HEK293 (cell line): ENCODE results near the gene TRAPPC12.
"Not testable (repeated sequence)": the region's sequence is repeated elsewhere in the genome, so short reads cannot be mapped to it uniquely, and the experiment has no call there.

Experiments used
- CTCF ChIA-PET: fragments of 350-600 bp; formaldehyde crosslinking; extraction: SDS; loops from one replicate; lab custom pipeline; 2021; ENCODE audit warnings: antibody characterized with exemption; lab: Yijun Ruan, JAX
- POLR2A ChIA-PET: fragments of 300-600 bp; formaldehyde crosslinking; extraction: SDS; loops from one replicate; lab custom pipeline; 2020; ENCODE audit warnings: antibody characterized with exemption, inconsistent platforms; lab: Yijun Ruan, JAX
- H3K27ac ChIP-seq: fragments of 200-500 bp; sonication (Bioruptor generic); 2 replicates; pipeline ENCODE4 v1.5.1; 2014; ENCODE audit warnings: low read depth, low read length, control low read depth, inconsistent platforms; ENCODE audit errors: extremely low read depth
- H3K36me3 ChIP-seq, 2 experiments: fragments of 200-500 bp in 1 of 2; sonication (Bioruptor generic) in 1 of 2; 1 replicate in 1 of 2; 2 replicates in 1 of 2; pipeline ENCODE4 v1.5.1; 2014 to 2017; ENCODE audit warnings: inconsistent platforms in 2 of 2, low read length in 2 of 2; ENCODE audit not compliant: control insufficient read depth in 2 of 2, insufficient read depth in 1 of 2
- H3K4me1 ChIP-seq: fragments of 200-500 bp; sonication (Bioruptor generic); 2 replicates; pipeline ENCODE4 v1.5.1; 2014; ENCODE audit warnings: mild to moderate bottlenecking, low read length, inconsistent platforms; ENCODE audit not compliant: control insufficient read depth, insufficient read depth
- H3K4me3 ChIP-seq: 2 replicates; pipeline ENCODE4 v1.5.1; 2011; ENCODE audit warnings: low read depth, mild to moderate bottlenecking, control low read depth, low read length, moderate library complexity
- H3K9me3 ChIP-seq: fragments of 200-500 bp; sonication (Bioruptor generic); 2 replicates; pipeline ENCODE4 v1.5.1; 2014; ENCODE audit warnings: low read depth, low read length, inconsistent platforms; ENCODE audit not compliant: control insufficient read depth, insufficient read depth
- BCL11A ChIP-seq: fragments of 450-650 bp; formaldehyde crosslinking; IDR thresholded peaks from 2 replicates; pipeline ENCODE4 v1.5.1; 2016; ENCODE audit warnings: low read depth, missing biosample characterization, missing genetic modification characterization
- IKZF3 ChIP-seq: fragments of 450-650 bp; IDR thresholded peaks from 2 replicates; pipeline ENCODE4 v1.5.0; 2018; ENCODE audit warnings: missing biosample characterization, mild to moderate bottlenecking, missing genetic modification characterization, moderate library complexity
- KLF7 ChIP-seq: fragments of 450-650 bp; formaldehyde crosslinking; IDR thresholded peaks from 2 replicates; pipeline ENCODE4 v1.5.1; 2016; ENCODE audit warnings: missing biosample characterization, missing genetic modification characterization, borderline replicate concordance
- KLF8 ChIP-seq: fragments of 450-650 bp; formaldehyde crosslinking; IDR thresholded peaks from 2 replicates; pipeline ENCODE4 v1.5.1; 2016; ENCODE audit warnings: missing biosample characterization, missing genetic modification characterization
- SETDB1 ChIP-seq: IDR thresholded peaks from one replicate; pipeline ENCODE4 v1.6.1; 2017; ENCODE audit warnings: mild to moderate bottlenecking, low read length, moderate library complexity, mixed read lengths; ENCODE audit not compliant: insufficient read length
- SP2 ChIP-seq: fragments of 450-650 bp; formaldehyde crosslinking; IDR thresholded peaks from 2 replicates; pipeline ENCODE4 v1.5.1; 2016; ENCODE audit warnings: missing biosample characterization, missing genetic modification characterization
- SP7 ChIP-seq: fragments of 450-650 bp; formaldehyde crosslinking; IDR thresholded peaks from 2 replicates; pipeline ENCODE4 v1.5.1; 2016; ENCODE audit warnings: missing biosample characterization, missing genetic modification characterization
- WT1 ChIP-seq: fragments of 450-650 bp; formaldehyde crosslinking; IDR thresholded peaks from 2 replicates; pipeline ENCODE4 v1.5.1; 2016; ENCODE audit warnings: missing biosample characterization, missing genetic modification characterization
- ZBTB48 ChIP-seq: fragments of 450-650 bp; formaldehyde crosslinking; IDR thresholded peaks from 2 replicates; pipeline ENCODE4 v1.5.1; 2016; ENCODE audit warnings: missing biosample characterization, missing genetic modification characterization
- ZFHX2 ChIP-seq: fragments of 450-650 bp; formaldehyde crosslinking; conservative IDR thresholded peaks from 2 replicates; pipeline ENCODE4 v1.5.1; 2016; ENCODE audit warnings: missing biosample characterization, missing genetic modification characterization
- ZFP69B ChIP-seq: fragments of 450-650 bp; formaldehyde crosslinking; IDR thresholded peaks from 2 replicates; pipeline ENCODE4 v1.5.1; 2016; ENCODE audit warnings: missing biosample characterization, missing genetic modification characterization
- ZNF155 ChIP-seq: fragments of 450-650 bp; formaldehyde crosslinking; IDR thresholded peaks from 2 replicates; pipeline ENCODE4 v1.5.1; 2016; ENCODE audit warnings: missing biosample characterization, missing genetic modification characterization
- ZNF175 ChIP-seq: fragments of 450-650 bp; formaldehyde crosslinking; IDR thresholded peaks from 2 replicates; pipeline ENCODE4 v1.5.1; 2016; ENCODE audit warnings: missing biosample characterization, missing genetic modification characterization
- ZNF184 ChIP-seq: fragments of 450-650 bp; IDR thresholded peaks from 2 replicates; pipeline ENCODE4 v1.5.1; 2018; ENCODE audit warnings: missing biosample characterization, mild to moderate bottlenecking, missing genetic modification characterization
- ZNF202 ChIP-seq: fragments of 450-650 bp; formaldehyde crosslinking; IDR thresholded peaks from 2 replicates; pipeline ENCODE4 v1.5.1; 2016; ENCODE audit warnings: missing biosample characterization, missing genetic modification characterization, borderline replicate concordance
- ZNF211 ChIP-seq: fragments of 450-650 bp; formaldehyde crosslinking; IDR thresholded peaks from 2 replicates; pipeline ENCODE4 v1.5.1; 2016; ENCODE audit warnings: low read depth, missing biosample characterization, missing genetic modification characterization
- ZNF221 ChIP-seq: fragments of 450-650 bp; formaldehyde crosslinking; IDR thresholded peaks from 2 replicates; pipeline ENCODE4 v1.5.1; 2017; ENCODE audit warnings: missing biosample characterization, missing genetic modification characterization, borderline replicate concordance
- ZNF473 ChIP-seq: fragments of 450-650 bp; formaldehyde crosslinking; IDR thresholded peaks from 2 replicates; pipeline ENCODE4 v1.5.1; 2017; ENCODE audit warnings: missing biosample characterization, missing genetic modification characterization
- ZNF658 ChIP-seq: fragments of 450-650 bp; formaldehyde crosslinking; IDR thresholded peaks from 2 replicates; pipeline ENCODE4; 2016; ENCODE audit warnings: missing biosample characterization, missing genetic modification characterization
- ZNF747 ChIP-seq: fragments of 450-650 bp; formaldehyde crosslinking; IDR thresholded peaks from 2 replicates; pipeline ENCODE4 v1.5.1; 2016; ENCODE audit warnings: missing biosample characterization, missing genetic modification characterization
- TF ChIP-seq, protein P1 (sequence below): fragments of 450-650 bp; formaldehyde crosslinking; IDR thresholded peaks from 2 replicates; pipeline ENCODE4 v1.5.1; 2016; ENCODE audit warnings: missing biosample characterization, missing genetic modification characterization
- TF ChIP-seq, protein P2 (sequence below): fragments of 450-650 bp; formaldehyde crosslinking; IDR thresholded peaks from 2 replicates; pipeline ENCODE4 v1.5.1; 2017; ENCODE audit warnings: missing biosample characterization, missing genetic modification characterization
- TF ChIP-seq, protein P3 (sequence below): fragments of 450-650 bp; formaldehyde crosslinking; IDR thresholded peaks from 2 replicates; pipeline ENCODE4 v1.5.1; 2017; ENCODE audit warnings: missing biosample characterization, mild to moderate bottlenecking, missing genetic modification characterization, moderate library complexity

The TRAPPC12 gene

DNA sequence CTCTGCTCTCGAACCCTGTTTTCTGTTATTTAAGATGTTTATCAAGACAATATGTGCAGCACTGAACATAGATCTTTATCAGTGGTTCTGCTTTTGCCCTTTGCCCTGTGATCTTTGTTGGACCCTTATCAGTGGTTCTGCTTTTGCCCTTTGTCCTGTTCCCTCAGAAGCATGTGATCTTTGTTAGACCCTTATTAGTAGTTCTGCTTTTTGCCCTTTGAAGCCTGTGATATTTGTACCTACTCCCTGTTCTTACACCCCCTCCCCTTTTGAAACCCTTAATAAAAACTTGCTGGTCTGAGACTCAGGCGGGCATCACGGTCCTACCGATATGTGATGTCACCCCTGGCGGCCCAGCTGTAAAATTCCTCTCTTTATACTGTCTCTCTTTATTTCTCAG, 135.9 kb downstream of the TRAPPC12 start:
- CTCF ChIA-PET, H3K27ac ChIP-seq, H3K9me3 ChIP-seq, H3K4me3 ChIP-seq, H3K4me1 ChIP-seq, POLR2A ChIA-PET: not testable (repeated sequence)
- peaks cover 0 to 46% of the 10 kb centered on the region in 2 experiments; a peak in 1 of 3 replicates for H3K36me3 ChIP-seq
- peak; percentile 27 for TF ChIP-seq SETDB1

DNA sequence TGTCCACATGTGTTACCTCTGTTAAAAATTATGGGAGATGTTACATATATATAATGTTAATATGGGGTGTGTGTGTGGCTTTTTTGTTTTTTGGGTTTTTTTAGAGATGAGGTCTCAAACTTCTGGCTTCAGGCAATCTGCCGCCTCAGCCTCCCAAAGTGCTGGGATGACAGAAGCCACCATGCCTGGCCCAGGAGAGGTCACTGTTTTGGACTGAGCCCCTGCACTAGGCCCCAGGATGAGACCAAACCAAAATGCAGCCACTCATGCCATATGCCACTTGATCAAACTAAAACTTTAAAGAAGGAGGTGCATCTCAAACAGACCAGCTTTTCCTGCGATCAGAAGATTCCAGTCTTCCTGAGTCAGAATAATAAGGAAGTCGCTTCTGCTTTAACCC, 137.3 kb downstream of the TRAPPC12 start:
- no peak overlapping the region for H3K4me3 ChIP-seq
- H3K27ac ChIP-seq = no peak overlapping the region
- TF ChIP-seq ZNF202 = no peak
- CTCF ChIA-PET = interaction anchor here (0.8 kb wide), 1 partner anchor 96 kb away, joined by 3 read pairs; no protein-coding TSS in a partner anchor
- no peaks in the 10 kb centered on the region for H3K9me3 ChIP-seq
- POLR2A ChIA-PET = interaction anchor here (0.7 to 1.7 kb wide), 2 partner anchors 41 to 125 kb away, joined by 4 to 8 read pairs; partner anchors contain the start of gene RNASEH1
- H3K36me3 ChIP-seq = peaks cover 0 to 32% of the 10 kb centered on the region in 2 experiments; a peak in 1 of 3 replicates
- H3K4me1 ChIP-seq = 0 out of 2 replicates have a peak, but pooled peaks cover 5% of the 10 kb centered on the region

DNA sequence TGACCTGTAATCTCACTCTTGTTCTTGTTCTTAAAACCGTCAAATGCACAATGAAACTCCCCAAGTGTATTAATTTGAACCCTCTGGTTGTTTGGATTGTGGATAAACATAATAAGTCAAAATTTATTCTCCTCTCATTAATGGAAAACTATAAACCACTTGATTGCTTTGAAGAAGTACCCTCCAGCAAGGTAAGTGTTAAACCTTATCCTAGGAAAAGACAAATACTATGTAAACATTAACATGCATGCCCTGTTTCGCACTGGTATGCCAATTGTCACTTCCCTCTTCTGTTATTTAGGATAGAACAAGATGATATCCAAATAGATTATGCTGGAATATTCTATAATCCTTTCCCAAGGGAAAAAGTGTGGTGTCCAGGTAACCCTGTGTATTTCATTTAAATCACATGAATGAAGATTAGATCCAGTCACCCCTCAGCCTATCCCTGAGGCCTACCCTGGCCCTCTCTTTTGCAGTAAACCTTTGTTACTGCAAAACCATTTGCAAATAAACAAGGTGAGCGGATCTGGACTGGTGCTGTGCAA, 138.5 kb downstream of the TRAPPC12 start:
- TF ChIP-seq KLF7 (no peak), IKZF3 (tag by site-specific recombination) (peak; percentile 61)
- peak overlapping the region; percentile 92 for H3K27ac ChIP-seq
- H3K36me3 ChIP-seq = peaks cover 0 to 20% of the 10 kb centered on the region in 2 experiments; a peak in 1 of 3 replicates
- ChIA-PET POLR2A (interaction anchor here (1.0 to 2.6 kb wide), 8 partner anchors 14 to 140 kb away, joined by 3 to 19 read pairs (median 6); partner anchors contain the start of genes EIPR1, RNASEH1, RPS7 and TRAPPC12), CTCF (interaction anchor here (0.6 kb wide), 1 partner anchor 132 kb away, joined by 4 read pairs; no protein-coding TSS in a partner anchor)
- H3K4me3 ChIP-seq = peak overlapping the region; percentile 91
- H3K4me1 ChIP-seq = 0 out of 2 replicates have a peak, but pooled peaks cover 5% of the 10 kb centered on the region
- H3K9me3 ChIP-seq = no peaks in the 10 kb centered on the region

DNA sequence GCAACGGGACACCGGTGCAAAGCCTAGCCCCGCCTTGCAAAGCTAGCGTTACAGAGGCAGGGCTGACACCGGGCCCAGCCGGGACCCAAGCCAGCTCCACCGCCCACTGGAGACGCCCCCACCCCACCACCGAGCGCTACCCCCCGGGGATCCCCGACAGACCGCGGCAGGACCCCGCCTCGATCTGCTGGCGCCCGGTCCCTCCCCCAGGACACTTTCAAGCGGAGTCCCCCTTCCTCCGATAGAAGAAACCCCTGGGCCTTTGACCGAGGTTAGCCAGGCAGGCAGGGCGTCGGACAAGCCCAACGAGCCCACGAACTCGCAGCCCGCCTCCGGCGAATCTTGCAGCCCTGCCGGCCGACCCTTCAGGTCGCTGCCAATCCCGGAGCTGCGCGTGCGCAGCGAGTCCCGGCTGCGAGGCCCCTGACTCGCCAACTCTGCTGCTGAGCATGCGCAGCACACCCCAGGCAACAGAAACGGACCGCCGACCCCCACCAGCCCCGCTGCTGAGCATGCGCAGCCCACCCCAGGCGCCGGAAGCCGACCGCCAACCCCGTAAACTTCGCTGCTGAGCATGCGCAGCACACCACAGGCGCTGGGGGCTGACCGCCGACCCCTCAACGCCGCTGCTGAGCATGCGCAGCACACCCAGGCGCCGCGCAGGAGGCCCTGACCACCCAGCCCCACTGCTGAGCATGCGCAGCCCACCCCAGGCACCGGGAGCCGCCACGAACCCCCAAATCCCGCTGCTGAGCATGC, 139.2 kb downstream of the TRAPPC12 start:
- POLR2A ChIA-PET = interaction anchor here (0.6 to 2.6 kb wide), 11 partner anchors 13 to 141 kb away, joined by 3 to 19 read pairs (median 4); partner anchors contain the start of genes EIPR1, RNASEH1, RPS7 and TRAPPC12
- no peaks in the 10 kb centered on the region for H3K9me3 ChIP-seq
- peaks cover 0 to 14% of the 10 kb centered on the region in 2 experiments; a peak in 1 of 3 replicates for H3K36me3 ChIP-seq
- peak overlapping the region; percentile 92 for H3K27ac ChIP-seq
- H3K4me1 ChIP-seq = 0 out of 2 replicates have a peak, but pooled peaks cover 5% of the 10 kb centered on the region
- CTCF ChIA-PET = no interaction called here
- peak overlapping the region; percentile 91 for H3K4me3 ChIP-seq
- TF ChIP-seq ZNF175 = no peak
- TF ChIP-seq, protein P1, sequence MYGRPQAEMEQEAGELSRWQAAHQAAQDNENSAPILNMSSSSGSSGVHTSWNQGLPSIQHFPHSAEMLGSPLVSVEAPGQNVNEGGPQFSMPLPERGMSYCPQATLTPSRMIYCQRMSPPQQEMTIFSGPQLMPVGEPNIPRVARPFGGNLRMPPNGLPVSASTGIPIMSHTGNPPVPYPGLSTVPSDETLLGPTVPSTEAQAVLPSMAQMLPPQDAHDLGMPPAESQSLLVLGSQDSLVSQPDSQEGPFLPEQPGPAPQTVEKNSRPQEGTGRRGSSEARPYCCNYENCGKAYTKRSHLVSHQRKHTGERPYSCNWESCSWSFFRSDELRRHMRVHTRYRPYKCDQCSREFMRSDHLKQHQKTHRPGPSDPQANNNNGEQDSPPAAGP (tag by site-specific recombination) = no peak
- TF ChIP-seq ZFP69B (tag by site-specific recombination) = no peak
- no peak for TF ChIP-seq BCL11A (tag by site-specific recombination)
- TF ChIP-seq ZNF184 (tag by site-specific recombination) = no peak
- TF ChIP-seq ZNF473 (tag by site-specific recombination) = no peak
- no peak for TF ChIP-seq SETDB1
- TF ChIP-seq KLF8 (tag by site-specific recombination) = peak; percentile 28; the same call in 1 of the 2 replicates
- TF ChIP-seq ZNF211 = no peak
- no peak for TF ChIP-seq ZNF658 (tag by site-specific recombination)
- TF ChIP-seq ZBTB48 = 0 out of 2 replicates have a peak, but pooled peaks have one; percentile 30
- TF ChIP-seq KLF7 = no peak
- TF ChIP-seq ZNF155 (tag by site-specific recombination) = no peak
- no peak for TF ChIP-seq WT1 (tag by site-specific recombination)
- peak; percentile 29 for TF ChIP-seq SP7
- TF ChIP-seq, protein P2, sequence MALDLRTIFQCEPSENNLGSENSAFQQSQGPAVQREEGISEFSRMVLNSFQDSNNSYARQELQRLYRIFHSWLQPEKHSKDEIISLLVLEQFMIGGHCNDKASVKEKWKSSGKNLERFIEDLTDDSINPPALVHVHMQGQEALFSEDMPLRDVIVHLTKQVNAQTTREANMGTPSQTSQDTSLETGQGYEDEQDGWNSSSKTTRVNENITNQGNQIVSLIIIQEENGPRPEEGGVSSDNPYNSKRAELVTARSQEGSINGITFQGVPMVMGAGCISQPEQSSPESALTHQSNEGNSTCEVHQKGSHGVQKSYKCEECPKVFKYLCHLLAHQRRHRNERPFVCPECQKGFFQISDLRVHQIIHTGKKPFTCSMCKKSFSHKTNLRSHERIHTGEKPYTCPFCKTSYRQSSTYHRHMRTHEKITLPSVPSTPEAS (tag by site-specific recombination) = no peak
- TF ChIP-seq, protein P3, sequence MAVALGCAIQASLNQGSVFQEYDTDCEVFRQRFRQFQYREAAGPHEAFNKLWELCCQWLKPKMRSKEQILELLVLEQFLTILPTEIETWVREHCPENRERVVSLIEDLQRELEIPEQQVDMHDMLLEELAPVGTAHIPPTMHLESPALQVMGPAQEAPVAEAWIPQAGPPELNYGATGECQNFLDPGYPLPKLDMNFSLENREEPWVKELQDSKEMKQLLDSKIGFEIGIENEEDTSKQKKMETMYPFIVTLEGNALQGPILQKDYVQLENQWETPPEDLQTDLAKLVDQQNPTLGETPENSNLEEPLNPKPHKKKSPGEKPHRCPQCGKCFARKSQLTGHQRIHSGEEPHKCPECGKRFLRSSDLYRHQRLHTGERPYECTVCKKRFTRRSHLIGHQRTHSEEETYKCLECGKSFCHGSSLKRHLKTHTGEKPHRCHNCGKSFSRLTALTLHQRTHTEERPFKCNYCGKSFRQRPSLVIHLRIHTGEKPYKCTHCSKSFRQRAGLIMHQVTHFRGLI = peak; percentile 97
- no peak for TF ChIP-seq ZNF221 (tag by site-specific recombination)
- peak; percentile 77 for TF ChIP-seq SP2 (tag by site-specific recombination)
- TF ChIP-seq ZFHX2 (tag by site-specific recombination) = peak; percentile 67
- TF ChIP-seq ZNF747 (tag by site-specific recombination) = no peak
